Karpas-422 (cell line): Measurements from ENCODE around the gene STRIP1. TPM values are rescaled to one million over a fixed set of nuclear protein-coding genes. Genes with fewer than 3 reads are reported as not detected.
A peak's percentile ranks its signal among the peaks of the same experiment; 100 is the strongest.

ENCODE experiments used
- DNase-seq: peaks from one replicate; pipeline ENCODE4 v3.0.0-alpha.2; 2015
- H2AFZ ChIP-seq: fragments of 200-600 bp; sonication (generic); 2 replicates; pipeline ENCODE4 v1.6.1; 2014; ENCODE audit warnings: antibody characterized with exemption, low read length, mixed read lengths
- H3K27ac ChIP-seq: fragments of 200-600 bp; sonication (generic); 2 replicates; pipeline ENCODE4 v1.5.1; 2014; ENCODE audit warnings: mild to moderate bottlenecking, low read length, moderate library complexity
- H3K27me3 ChIP-seq: fragments of 200-600 bp; sonication (generic); 2 replicates; pipeline ENCODE4 v1.6.1; 2014; ENCODE audit warnings: low read length, mixed read lengths
- H3K36me3 ChIP-seq: fragments of 200-600 bp; sonication (generic); 2 replicates; pipeline ENCODE4 v1.6.1; 2014; ENCODE audit warnings: low read length, mixed read lengths; ENCODE audit not compliant: insufficient read depth
- H3K4me1 ChIP-seq: fragments of 200-600 bp; sonication (generic); 2 replicates; pipeline ENCODE4 v1.6.1; 2014; ENCODE audit warnings: mild to moderate bottlenecking, low read length, mixed read lengths
- H3K4me2 ChIP-seq: fragments of 200-600 bp; sonication (generic); 2 replicates; pipeline ENCODE4 v1.6.1; 2014; ENCODE audit warnings: low read length, low read depth, mild to moderate bottlenecking; ENCODE audit not compliant: poor library complexity, severe bottlenecking
- H3K4me3 ChIP-seq: fragments of 200-600 bp; sonication (generic); 2 replicates; pipeline ENCODE4 v1.5.1; 2014; ENCODE audit warnings: mild to moderate bottlenecking, antibody characterized with exemption, low read length, mixed read lengths
- H3K79me2 ChIP-seq: fragments of 200-600 bp; sonication (generic); 2 replicates; pipeline ENCODE4 v1.6.1; 2014; ENCODE audit warnings: mild to moderate bottlenecking, low read length, mixed read lengths
- H3K9ac ChIP-seq: fragments of 200-600 bp; sonication (generic); 2 replicates; pipeline ENCODE4 v1.6.0; 2014; ENCODE audit warnings: low read length
- H3K9me2 ChIP-seq: fragments of 200-600 bp; sonication (generic), shearing (Covaris generic); replicated peaks from 2 replicates; pipeline ENCODE4 v1.6.0; 2014; ENCODE audit warnings: mild to moderate bottlenecking, low read length, moderate library complexity; ENCODE audit not compliant: insufficient read depth
- H3K9me3 ChIP-seq: fragments of 300-700, 200-600 bp; sonication (generic); 2 replicates; pipeline ENCODE4 v1.6.1; 2014; ENCODE audit warnings: low read length, mixed read lengths
- H4K20me1 ChIP-seq: fragments of 200-600 bp; sonication (generic); 2 replicates; pipeline ENCODE4 v1.6.1; 2014; ENCODE audit warnings: mild to moderate bottlenecking, antibody characterized with exemption, low read length, low read depth; ENCODE audit not compliant: insufficient read depth
- total RNA-seq: library from RNA; depleted of rRNA; stranded (reverse); fragments of >200 nt; shearing (Covaris generic); gene quantifications from 2 replicates; pipeline ENCODE4 v1.2.3, GENCODE V29; 2014; ENCODE audit warnings: low replicate concordance

The STRIP1 gene
- total RNA-seq, 1 experiment from 2014 or later: 35.3 TPM

GRCh38 chr1:110056285-110056683 lies 21.9 kb downstream of the STRIP1 start:
- Histone ChIP-seq H3K79me2 (no peaks in the 10 kb centered on the region; the same call in 1 of the 2 replicates), H3K9ac (no peak overlapping the region), H4K20me1 (no peaks in the 10 kb centered on the region), H3K4me2 (no peak overlapping the region), H3K4me1 (peaks cover 16% of the 10 kb centered on the region), H3K27ac (peak overlapping the region; percentile 67; the same call in 1 of the 2 replicates), H3K9me2 (no peaks in the 10 kb centered on the region), H2AFZ (no peak overlapping the region), H3K4me3 (no peak overlapping the region), H3K27me3 (no peaks in the 10 kb centered on the region), H3K36me3 (peaks cover 34% of the 10 kb centered on the region; the same call in 1 of the 2 replicates), H3K9me3 (no peaks in the 10 kb centered on the region)
- no peak for DNase-seq

GRCh38 chr1:110056776-110057175 lies 22.4 kb downstream of the STRIP1 start:
- Histone ChIP-seq H3K4me2 (no peak overlapping the region), H3K27me3 (no peaks in the 10 kb centered on the region), H3K9me3 (no peaks in the 10 kb centered on the region), H3K4me3 (no peak overlapping the region), H2AFZ (no peak overlapping the region), H3K79me2 (no peaks in the 10 kb centered on the region; the same call in 1 of the 2 replicates), H3K36me3 (peaks cover 33% of the 10 kb centered on the region; the same call in 1 of the 2 replicates), H3K9ac (no peak overlapping the region), H3K4me1 (peaks cover 17% of the 10 kb centered on the region), H4K20me1 (no peaks in the 10 kb centered on the region), H3K27ac (peak overlapping the region; percentile 67; the same call in 1 of the 2 replicates), H3K9me2 (no peaks in the 10 kb centered on the region)
- no peak for DNase-seq

GRCh38 chr1:110057963-110058518 lies 23.6 kb downstream of the STRIP1 start:
- Histone ChIP-seq H3K4me1 (peaks cover 21% of the 10 kb centered on the region), H3K4me2 (no peak overlapping the region), H4K20me1 (no peaks in the 10 kb centered on the region), H3K79me2 (no peaks in the 10 kb centered on the region; the same call in 1 of the 2 replicates), H2AFZ (no peak overlapping the region), H3K9ac (no peak overlapping the region), H3K27me3 (no peaks in the 10 kb centered on the region), H3K9me3 (no peaks in the 10 kb centered on the region), H3K4me3 (no peak overlapping the region), H3K9me2 (no peaks in the 10 kb centered on the region), H3K36me3 (peaks cover 31% of the 10 kb centered on the region; the same call in 1 of the 2 replicates), H3K27ac (no peak overlapping the region)
- DNase-seq: no peak

- H3K27me3 ChIP-seq: no peaks in the 10 kb centered on the region
- DNase-seq: no peak
- no peak overlapping the region for H3K4me2 ChIP-seq
- H2AFZ ChIP-seq: no peak overlapping the region
- no peak overlapping the region for H3K4me3 ChIP-seq
- H3K9ac ChIP-seq: no peak overlapping the region
- no peaks in the 10 kb centered on the region; the same call in 1 of the 2 replicates for H3K79me2 ChIP-seq
- peaks cover 31% of the 10 kb centered on the region; the same call in 1 of the 2 replicates for H3K36me3 ChIP-seq
- no peaks in the 10 kb centered on the region for H3K9me3 ChIP-seq
- H3K4me1 ChIP-seq: peaks cover 21% of the 10 kb centered on the region
- H4K20me1 ChIP-seq: no peaks in the 10 kb centered on the region
- peak overlapping the region; percentile 18; the same call in 1 of the 2 replicates for H3K27ac ChIP-seq
- H3K9me2 ChIP-seq: no peaks in the 10 kb centered on the region
Measured at GRCh38 chr1:110058591-110058990, 24.2 kb downstream of the STRIP1 start.

- H3K4me3 ChIP-seq: no peak overlapping the region
- H3K9me2 ChIP-seq: no peaks in the 10 kb centered on the region
- H2AFZ ChIP-seq: no peak overlapping the region
- H3K4me1 ChIP-seq: peaks cover 21% of the 10 kb centered on the region
- no peaks in the 10 kb centered on the region for H4K20me1 ChIP-seq
- H3K27ac ChIP-seq: peak overlapping the region; percentile 18; the same call in 1 of the 2 replicates
- H3K79me2 ChIP-seq: no peaks in the 10 kb centered on the region; the same call in 1 of the 2 replicates
- no peaks in the 10 kb centered on the region for H3K27me3 ChIP-seq
- DNase-seq: no peak
- no peak overlapping the region for H3K9ac ChIP-seq
- no peaks in the 10 kb centered on the region for H3K9me3 ChIP-seq
- H3K36me3 ChIP-seq: peaks cover 26% of the 10 kb centered on the region; the same call in 1 of the 2 replicates
- no peak overlapping the region for H3K4me2 ChIP-seq
Measured at GRCh38 chr1:110059133-110059863, 24.9 kb downstream of the STRIP1 start.

GRCh38 chr1:110060034-110060661 lies 25.7 kb downstream of the STRIP1 start:
- no peak overlapping the region for H2AFZ ChIP-seq
- no peaks in the 10 kb centered on the region for H3K27me3 ChIP-seq
- no peak overlapping the region for H3K27ac ChIP-seq
- H4K20me1 ChIP-seq: no peaks in the 10 kb centered on the region
- H3K4me2 ChIP-seq: no peak overlapping the region
- H3K9me2 ChIP-seq: no peaks in the 10 kb centered on the region
- DNase-seq: peak; percentile 91
- no peaks in the 10 kb centered on the region for H3K9me3 ChIP-seq
- no peak overlapping the region for H3K9ac ChIP-seq
- H3K4me3 ChIP-seq: no peak overlapping the region
- no peaks in the 10 kb centered on the region for H3K79me2 ChIP-seq
- peaks cover 15% of the 10 kb centered on the region for H3K4me1 ChIP-seq
- peaks cover 18% of the 10 kb centered on the region; the same call in 1 of the 2 replicates for H3K36me3 ChIP-seq

- Histone ChIP-seq H3K9me3 (no peaks in the 10 kb centered on the region), H3K9ac (no peak overlapping the region)
Measured at GRCh38 chr1:110060662-110061060, 26.2 kb downstream of the STRIP1 start.

GRCh38 chr1:110061341-110061740 lies 26.9 kb downstream of the STRIP1 start:
- no peak for DNase-seq
- Histone ChIP-seq H3K9me2 (no peaks in the 10 kb centered on the region), H3K9me3 (no peaks in the 10 kb centered on the region)

More at GRCh38 chr1:110060662-110061060, 26.2 kb downstream of the STRIP1 start:
- H3K4me2 ChIP-seq: no peak overlapping the region
- no peak overlapping the region for H3K27ac ChIP-seq
- H2AFZ ChIP-seq: no peak overlapping the region
- no peak for DNase-seq
- H3K79me2 ChIP-seq: no peaks in the 10 kb centered on the region
- no peaks in the 10 kb centered on the region for H3K27me3 ChIP-seq
- no peaks in the 10 kb centered on the region for H4K20me1 ChIP-seq
- H3K4me1 ChIP-seq: peaks cover 10% of the 10 kb centered on the region
- H3K4me3 ChIP-seq: no peak overlapping the region
- no peaks in the 10 kb centered on the region for H3K9me2 ChIP-seq
- peaks cover 13% of the 10 kb centered on the region; the same call in 1 of the 2 replicates for H3K36me3 ChIP-seq

More at GRCh38 chr1:110061341-110061740, 26.9 kb downstream of the STRIP1 start:
- Histone ChIP-seq H3K36me3 (peaks cover 6% of the 10 kb centered on the region; the same call in 1 of the 2 replicates), H4K20me1 (no peaks in the 10 kb centered on the region), H3K4me2 (no peak overlapping the region), H3K27me3 (no peaks in the 10 kb centered on the region), H3K9ac (0 out of 2 replicates have a peak overlapping the region, but pooled peaks have one; percentile 7), H3K79me2 (no peaks in the 10 kb centered on the region), H2AFZ (no peak overlapping the region), H3K27ac (no peak overlapping the region; the same call in 1 of the 2 replicates), H3K4me3 (no peak overlapping the region), H3K4me1 (peaks cover 6% of the 10 kb centered on the region)
